ENCODE measurements around the gene CACNA2D3.
"Not testable (repeated sequence)": the region's sequence is repeated elsewhere in the genome, so short reads cannot be mapped to it uniquely, and the experiment has no call there.

Gene CACNA2D3

DNA sequence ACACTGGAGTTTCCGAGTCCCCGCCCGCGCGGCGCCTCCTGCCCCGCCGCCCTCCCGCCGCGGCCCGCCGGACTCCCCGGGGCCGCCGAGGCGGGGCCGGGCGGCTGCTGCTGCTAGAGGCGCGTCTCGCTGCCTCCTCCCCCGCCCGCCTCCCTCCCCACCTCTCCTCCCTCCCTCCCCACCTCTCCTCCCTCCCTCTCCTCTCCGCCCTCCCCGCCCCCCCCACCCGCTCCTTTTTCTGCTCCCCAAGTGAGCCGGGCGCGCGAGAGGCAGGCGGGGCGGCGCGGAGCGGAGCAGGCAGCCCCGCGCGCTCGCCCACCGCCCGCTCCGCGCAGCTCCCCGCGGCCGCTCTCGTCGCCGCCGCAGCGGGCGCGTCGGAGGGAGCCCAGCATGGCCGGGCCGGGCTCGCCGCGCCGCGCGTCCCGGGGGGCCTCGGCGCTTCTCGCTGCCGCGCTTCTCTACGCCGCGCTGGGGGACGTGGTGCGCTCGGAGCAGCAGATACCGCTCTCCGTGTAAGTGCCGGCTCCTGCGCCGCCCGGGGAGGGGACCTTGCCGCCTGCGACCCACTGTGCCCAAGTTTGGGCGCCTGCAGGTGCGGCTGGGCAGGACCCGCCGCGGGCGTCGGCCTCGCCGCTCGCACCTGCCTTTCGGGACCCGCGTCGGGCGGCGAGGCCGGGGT, at the start of gene CACNA2D3:
Gene CACNA2D3, plus strand, starts transcription at position 229 of the 679 bp plus-strand sequence.
- DNase-seq (ENCODE audit: low spot score): no peak

DNA sequence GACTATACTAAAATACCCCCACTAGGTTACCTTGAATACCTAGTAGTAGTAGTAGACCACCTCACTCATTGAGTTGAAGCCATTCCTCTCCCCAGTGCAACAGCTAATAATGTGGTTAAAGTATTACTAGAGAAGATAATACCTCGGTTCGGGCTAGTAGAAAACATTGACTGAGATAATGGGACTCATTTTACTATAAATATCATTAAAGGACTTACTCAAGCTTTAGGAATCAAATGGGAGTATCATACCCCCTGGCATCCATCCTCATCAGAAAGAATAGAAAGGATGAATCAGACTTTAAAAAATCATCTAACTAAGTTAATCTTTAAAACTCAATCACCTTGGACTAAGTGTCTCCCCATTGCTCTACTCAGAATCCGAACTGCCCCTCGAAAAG, 49.0 kb upstream of the CACNA2D3 start:
- DNase-seq (ENCODE audit: low spot score): no peak

DNA sequence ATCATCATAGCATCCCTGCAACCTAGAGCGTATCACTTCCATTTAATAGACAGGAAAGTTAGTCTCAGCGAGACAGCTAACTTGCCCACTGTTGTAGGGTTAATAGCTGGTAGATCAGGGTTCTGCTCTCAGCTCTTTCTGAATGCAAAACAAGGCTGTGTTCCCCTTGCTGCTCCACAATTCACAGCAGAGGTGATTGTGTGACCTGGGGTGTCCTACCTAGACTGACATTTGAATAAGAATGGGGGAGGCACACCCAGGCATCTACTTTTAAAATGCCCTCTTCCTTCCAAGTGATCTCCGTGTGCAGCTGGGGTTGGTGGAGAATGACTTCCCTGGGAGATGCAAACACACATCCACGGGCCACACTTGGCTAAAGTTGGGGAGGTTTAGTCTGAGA, 43.0 kb upstream of the CACNA2D3 start:
- DNase-seq (ENCODE audit: low spot score): no peak

DNA sequence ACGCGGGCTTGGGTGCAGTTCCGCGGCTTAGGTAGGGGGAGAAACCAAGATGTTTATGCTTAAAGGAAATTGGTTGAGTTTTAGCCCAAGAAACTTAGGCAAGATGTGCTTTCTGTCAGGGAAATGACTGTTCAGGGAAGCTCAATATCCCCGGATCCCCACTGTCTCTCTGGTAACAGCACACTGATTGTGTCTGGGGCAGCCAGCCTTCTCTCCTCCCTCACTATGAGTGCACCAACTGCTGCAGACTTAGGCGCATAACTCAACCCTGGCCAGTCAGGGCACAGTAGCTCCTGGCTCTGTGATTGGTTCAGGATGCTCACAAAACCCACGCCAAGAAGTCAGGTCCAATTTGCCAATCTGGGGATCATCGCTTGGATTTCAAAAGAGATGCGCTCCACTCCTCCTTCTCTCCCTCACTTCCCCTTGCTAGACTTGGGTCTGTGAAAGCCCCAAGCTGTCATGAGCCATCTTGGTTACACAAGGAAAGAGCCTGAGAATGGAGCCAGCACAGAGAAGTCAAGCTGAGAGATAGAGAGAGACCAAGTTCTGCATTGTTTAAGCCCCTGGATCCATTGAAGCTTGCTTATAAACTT, 42.5 kb upstream of the CACNA2D3 start:
- no peak for DNase-seq (ENCODE audit: low spot score)

DNA sequence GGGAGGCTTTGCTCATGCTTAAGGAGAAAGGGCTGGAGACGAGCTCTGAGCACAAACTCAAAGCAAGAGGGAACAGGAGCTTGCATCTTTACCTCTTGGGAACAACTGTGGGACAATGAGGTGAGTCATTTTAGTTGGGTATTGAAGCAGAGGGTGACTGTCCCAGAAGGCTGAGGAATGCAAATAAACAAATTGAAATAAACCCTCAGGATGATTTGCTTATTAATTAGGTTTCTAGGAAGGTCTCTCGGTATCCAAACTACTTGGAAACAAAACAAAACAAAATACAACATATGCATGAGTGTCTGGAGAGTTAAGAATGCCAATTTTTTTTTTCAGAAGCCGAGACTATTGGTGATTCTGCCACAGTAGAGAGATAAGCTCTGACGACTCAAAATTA, 38.4 kb upstream of the CACNA2D3 start:
- DNase-seq (ENCODE audit: low spot score): no peak

DNA sequence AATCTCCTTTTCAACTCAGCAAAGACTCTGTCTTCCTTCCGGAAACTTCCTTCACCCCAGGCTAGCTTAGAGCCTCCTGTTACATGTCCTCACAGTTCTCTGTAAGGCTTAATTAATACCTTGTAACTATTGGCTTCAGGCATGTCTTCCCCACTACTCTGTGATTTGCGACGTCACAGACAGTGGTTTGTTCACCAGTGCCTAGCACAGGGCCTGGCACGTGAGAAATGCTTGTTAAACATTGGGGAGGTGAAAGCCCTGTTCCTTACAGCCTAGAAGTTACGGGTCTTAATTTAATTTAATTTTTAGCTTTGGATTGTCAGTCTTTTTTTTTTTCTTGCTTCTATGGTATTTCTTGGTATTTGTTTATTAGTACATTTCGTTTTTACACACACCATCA, 36.4 kb upstream of the CACNA2D3 start:
- no peak for DNase-seq (ENCODE audit: low spot score)

DNA sequence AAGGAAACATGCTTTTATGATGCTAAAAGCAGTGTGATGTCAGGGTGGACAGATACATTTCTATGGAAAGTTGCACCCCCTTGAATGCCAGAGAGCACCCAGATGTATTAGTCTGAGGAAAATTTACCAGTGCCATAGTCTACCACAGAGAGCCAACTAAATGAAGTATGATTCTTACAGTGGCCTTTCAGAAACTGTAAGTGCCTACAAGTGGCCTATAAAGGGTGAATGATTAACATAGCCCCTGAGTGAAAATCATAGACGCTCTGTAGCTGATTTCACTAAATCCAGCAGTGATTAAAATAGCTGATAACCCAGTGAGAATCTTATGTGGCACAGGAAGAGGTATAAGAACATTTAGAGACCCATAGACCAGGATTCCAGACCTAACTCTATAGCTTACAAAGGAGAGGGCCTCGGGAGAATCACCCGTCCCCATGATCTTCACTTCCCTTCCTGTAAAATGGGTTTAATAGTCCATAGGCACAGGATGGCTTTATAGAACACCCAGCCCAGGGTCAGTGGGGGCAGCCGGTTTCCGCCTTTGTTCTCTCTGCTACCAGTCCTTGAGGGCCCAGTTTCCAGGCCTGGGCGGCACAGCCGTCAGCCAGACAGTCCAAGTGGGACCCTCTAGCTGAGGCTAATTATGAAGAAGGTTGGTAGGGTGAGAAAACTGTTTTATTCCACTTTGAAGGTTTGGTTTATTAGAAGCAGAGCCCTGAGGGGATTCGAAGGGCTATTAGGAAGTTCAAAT, 35.5 kb upstream of the CACNA2D3 start:
- DNase-seq (ENCODE audit: low spot score): no peak

DNA sequence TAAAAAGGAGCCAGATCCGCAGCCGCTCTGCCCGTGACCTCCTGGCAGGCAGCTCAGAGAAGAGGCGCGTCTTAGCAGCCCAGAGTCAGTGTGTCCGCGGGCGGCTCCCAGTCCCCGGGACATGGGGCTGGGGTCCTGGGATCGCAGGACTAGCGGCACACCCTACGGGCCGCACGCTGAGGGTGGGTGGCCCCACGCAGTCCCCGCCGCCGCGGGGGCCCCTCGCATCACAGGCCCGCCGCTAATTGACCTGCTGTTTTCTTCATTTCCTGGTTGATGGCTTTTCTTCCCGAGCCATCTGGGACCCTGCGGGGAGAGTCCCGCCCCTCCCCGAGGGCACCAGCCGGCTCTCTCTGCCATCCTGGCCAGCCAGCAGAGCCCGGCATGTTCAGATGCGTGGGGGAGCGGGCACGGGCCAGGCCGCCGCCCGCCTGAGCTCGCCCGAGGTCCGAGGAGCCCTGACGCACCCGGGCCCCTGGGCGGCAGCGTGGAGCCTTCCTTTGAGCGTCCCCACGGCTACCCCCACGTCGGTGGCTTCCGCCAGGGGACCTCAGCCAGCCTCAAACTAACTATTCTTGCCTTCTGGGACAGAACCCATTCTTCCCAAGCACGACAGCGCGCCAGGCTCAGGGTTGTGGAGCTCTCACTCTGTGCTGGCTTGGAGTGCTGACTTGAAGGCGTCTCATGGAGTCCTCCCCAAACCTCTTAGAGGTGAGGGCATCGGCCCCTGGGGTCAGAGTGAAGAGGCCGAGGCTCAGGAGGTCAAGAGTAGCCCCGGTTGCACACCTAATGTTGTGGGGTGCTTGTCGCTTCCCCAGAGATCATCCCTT, 34.6 kb upstream of the CACNA2D3 start:
- DNase-seq (ENCODE audit: low spot score): no peak

DNA sequence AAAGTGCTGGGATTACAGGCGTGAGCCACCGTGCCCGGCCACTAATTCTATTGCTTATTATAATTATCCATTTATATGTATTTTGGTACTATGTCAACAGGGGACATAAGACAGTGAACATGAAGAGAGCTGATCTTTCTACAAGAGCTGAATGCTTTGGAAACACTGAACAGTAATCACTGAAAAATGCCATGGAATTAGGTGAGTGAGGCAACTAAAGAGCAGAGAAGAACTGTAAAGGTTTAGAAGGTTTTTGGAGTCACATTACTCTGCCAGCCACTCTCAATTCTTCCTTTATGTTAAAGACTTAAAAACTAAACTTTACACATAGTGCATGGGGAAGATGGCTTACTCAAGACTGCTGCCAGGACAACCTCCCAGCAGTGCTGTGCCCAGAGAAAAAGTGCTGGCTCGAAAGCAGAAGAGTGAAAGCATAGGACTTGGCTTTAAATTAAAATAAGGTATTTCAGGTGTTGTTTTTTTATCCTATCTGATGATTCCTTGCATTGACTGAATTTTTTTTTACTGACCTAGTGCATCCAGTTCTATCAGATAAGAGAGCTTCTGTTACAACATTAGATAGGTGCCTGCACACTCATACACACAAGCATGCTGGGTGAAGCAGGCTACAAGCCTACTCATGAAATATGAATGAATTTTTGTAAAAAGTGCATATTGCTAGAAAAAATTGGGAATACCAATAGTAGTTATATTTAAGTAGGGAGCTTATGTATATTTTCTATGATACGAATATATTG, 28.7 kb upstream of the CACNA2D3 start:
- DNase-seq (ENCODE audit: low spot score): no peak

DNA sequence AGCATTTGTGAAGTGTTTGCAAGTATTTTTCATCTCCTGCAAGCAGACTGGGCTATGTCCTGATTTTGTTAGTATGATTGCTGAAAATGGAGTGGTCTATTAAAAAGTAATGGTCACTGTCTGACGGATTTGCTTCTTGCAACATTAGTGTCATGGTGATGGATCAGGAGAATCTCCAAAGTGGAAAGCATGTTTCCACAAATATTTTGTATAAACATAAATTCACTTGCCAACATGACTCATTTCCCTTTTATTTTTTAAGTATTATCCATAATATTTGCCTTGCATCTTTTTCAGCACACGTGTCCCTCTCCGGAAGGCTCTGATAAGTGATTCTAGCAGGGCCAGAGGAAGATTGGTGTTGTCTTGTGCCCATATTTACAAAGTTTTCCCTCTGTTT, 27.4 kb upstream of the CACNA2D3 start:
- DNase-seq (ENCODE audit: low spot score): no peak

DNA sequence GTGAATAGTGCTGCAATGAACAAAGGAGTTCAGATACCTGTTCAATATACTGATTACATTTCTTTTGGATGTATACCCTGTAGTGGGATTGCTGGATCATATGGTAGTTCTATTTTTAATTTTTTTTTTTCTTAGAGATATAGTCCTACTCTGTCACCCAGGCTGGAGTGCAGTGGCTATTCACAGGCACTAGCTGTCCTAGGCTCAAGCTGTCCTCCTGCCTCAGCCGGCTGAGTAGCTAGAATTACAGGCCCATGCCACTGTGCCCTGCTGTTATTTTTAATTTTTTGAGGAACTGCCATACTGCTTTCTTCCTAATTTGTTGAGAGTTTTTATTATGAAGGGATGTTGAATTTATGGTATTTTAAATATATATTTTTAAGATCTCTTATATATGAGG, 23.0 kb upstream of the CACNA2D3 start:
- DNase-seq (ENCODE audit: low spot score): no peak

DNA sequence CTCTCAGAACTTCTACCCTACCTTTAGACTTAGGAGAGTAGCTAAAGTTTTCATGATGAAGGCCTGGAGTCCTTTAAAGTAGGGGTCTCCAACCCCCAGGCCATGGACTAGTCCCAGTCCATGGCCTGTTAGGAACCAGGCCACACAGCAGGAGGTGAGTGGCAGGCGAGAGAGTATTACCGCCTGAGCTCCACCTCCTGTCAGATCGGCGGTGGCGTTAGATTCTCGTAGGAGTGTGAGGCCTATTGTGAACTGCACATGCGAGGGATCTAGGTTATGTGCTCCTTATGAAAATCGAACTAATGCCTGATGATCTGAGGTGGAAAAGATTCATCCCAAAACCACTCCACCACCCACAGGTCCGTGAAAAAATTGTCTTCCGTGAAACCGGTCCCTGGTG, 18.3 kb upstream of the CACNA2D3 start:
- no peak for DNase-seq (ENCODE audit: low spot score)

DNA sequence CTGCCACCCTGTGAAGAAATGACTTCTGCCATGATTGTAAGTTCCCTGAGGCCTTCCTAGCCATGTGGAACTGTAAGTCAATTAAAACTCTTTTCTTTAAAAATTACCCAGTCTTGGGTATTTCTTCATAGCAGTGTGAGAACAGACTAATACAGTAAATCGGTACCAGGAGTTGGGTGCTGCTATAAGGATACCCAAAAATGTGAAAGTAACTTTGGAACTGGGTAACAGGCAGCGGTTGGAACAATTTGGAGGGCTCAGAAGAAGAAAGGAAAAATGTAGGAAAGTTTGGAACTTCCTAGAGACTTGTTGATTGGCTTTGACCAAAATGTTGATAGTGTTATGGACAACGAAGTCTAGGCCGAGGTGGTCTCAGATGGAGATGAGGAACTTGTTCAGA, 6.2 kb upstream of the CACNA2D3 start:
- not testable (repeated sequence) for DNase-seq (ENCODE audit: low spot score)

DNA sequence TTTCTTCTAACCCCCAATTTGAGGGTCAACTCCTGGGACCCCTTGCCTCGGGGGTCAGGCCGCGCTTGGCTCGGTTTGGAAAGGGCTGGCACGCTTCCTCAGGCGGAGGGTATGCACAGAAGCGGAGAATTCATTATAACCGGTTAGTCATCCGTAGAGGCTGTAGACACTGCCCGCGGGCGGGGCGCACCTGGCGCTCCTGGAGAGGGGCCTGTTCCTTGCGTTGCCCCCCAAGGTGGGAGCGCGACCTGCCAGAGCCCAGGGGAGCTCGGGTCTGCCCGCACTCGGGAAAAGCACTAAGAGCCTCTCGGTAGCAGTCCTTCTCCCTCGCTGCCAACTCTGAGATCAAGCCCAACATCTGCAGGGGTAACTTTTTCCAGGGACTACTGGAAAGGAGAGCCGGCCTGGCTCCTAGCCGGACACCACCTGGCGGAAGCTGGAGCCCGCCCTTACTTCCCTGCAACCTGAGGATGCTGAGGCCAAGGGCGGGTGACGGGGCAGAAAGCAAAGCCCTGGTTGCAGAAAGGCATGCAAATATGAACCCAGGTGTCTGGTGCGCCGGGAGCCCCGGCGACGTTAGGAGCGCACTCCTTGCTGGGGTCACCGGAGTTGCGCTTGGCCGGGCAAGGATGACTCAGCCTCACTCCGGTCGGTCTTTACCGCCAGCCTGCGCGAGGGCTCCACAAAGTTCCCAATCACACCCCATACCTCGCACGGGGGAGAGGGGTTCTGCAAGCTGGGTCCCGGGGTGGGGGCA, 1.5 kb upstream of the CACNA2D3 start:
- no peak for DNase-seq (ENCODE audit: low spot score)

DNA sequence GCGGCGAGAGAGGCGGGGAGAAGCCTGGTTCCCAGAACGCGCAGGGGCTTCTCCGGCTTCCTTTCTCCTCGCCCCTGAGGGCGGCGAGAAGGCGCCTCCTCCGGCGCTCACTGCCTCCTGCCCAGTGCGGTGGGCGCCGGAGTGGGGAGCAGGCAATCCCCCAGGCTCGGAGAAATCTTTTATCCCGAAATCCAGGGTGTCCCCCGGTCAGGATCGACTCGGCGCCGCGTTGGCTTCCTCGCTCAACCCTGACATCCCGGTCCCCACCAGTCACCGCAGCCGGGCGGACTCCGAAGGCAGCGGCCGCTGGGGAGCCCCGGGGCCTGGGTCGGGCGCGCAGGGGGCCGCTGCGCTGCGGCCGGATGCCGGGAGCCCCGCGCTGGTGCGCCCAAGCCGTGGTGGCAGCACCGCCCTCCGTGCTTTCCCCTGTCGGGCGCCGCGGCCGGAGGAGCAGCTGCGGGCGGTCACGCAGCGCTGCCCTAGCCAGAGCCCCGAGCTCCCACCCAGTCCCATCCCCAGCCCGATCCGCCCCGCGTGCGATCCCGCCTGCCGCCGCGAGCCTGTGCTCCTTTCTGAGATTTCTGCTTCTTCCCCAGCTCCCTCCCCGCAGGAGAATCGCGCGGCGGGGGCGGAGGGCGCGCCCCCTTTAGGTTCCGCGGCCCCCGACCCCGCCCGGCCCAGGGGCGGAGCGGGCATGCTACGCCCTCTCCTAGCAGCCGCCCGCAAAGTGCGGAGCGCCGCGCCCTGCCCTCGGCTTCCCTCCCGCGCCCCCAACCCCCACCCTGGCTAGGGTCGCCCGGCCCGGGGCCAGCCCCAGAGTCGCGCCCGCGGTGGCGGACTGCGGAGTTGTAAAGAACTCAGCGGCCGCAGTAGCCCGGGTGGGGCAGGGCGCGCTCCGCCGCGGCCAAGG, 683 bp upstream of the CACNA2D3 start:
- DNase-seq (ENCODE audit: low spot score): no peak

DNA sequence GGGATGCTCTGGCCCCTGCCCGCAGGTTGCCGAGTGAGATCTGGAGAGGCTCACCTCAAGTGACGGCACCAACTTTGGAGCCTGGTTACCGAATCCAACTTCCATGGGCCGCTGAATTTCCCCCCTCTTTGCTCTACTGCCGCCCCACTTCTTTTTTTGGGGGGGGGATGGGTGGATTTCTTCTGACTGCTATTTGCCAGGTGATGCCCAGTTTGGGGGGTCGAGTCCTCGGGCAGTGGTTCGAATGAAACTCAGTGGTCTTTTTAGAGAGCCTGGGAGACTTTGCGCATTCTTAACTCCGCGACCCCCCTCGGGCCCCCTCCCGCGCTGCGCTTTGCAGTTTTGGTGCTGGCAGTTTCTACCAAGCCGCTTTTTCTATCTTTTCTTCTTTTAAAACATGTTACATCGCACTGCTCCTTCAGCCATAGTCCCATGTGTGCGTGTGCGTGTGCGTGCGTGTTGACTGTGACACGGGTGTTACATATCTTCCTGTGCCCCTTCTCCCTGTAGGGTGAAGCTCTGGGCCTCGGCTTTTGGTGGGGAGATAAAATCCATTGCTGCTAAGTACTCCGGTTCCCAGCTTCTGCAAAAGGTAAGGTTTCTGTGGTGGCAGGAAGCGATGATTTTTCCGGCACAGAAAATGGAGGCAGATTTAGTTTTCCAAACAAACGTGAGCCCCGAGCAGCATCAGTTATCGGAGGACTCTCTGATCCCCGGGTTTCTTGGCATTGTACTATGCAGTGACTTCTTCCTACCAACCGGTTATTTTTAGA, 837 bp downstream of the CACNA2D3 start:
- DNase-seq (ENCODE audit: low spot score): no peak

DNA sequence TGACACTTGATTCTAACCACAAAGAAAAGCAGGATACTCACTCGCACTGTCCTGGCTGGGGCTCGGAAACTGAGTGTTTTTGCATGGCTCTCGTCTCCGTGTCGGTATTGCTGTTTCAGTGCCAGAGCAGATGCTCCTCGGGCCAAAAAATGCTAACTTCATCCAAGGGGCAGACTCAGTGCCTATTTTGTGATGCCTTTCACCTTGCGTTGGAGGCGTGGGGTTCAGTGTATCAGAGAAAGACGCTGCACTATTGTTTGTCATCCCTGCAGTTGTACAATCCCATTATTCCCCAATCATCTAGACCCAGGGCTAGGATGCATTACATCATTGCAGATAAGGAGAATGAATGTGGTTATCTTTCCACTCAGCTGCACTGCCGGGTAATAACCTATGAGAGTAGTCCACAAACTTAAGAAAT, 1.4 kb downstream of the CACNA2D3 start:
- DNase-seq (ENCODE audit: low spot score): no peak

DNA sequence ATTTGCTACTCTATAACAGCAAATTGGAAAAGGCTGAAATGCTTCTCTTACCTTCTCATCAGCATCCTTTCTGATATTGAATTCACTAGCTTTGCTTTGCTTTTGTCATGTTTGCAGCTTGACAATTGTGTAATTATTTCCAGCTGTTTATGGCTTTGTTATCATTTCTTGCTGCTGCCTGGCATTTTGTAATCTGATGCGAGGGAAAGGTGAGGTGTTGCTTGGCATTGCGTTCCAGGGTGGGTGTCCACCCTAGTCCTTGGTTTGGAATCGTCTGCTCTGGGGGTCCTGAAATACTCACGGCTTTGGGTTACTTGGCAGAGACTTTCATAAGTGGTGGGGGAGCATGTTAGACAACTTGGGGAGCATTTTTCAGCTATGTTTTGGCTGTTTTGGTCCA, 2.9 kb downstream of the CACNA2D3 start:
- no peak for DNase-seq (ENCODE audit: low spot score)

DNA sequence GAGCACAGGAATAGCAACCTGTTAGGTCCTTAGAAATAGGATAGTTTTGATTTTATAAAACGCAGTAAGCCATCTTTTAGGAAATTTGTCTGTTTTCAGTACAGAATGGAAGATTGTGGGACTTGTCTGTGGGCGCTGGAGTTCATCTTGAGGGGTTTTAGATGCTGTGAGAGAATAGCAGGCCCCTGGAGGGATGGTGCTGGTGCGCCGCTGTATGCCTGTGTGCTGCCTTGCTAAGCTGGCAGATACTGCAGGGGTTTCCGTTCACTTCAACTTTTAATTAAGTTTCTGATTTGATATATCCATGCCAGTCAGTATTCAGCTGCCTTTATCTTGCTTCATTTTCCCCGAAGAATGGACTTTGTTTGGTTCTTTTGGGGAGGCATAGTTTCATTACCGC, 4.2 kb downstream of the CACNA2D3 start:
- no peak for DNase-seq (ENCODE audit: low spot score)
